Body of pancreas (tissue), 4 donors: ENCODE measurements around the gene ATP8B4. TPM values are rescaled to one million over a fixed set of nuclear protein-coding genes. Genes with fewer than 3 reads are reported as not detected.

ENCODE experiments used
- ATAC-seq: fragments of 150-250 bp; one replicate; pipeline ENCODE4 v1.9.1; 2016
- DNase-seq, 4 donors: peaks; one replicate each; pipeline ENCODE4 v3.0.0-alpha.2; 2019
- H3K27ac ChIP-seq, 4 donors: fragments of 200-600 bp; sonication (generic); 1 replicate in 3 of 4; 2 replicates in 1 of 4; pipeline versions ENCODE4 v1.5.1 to v1.6.1; 2016 to 2019; ENCODE audit warnings: mild to moderate bottlenecking in 1 of 4, mixed read lengths in 1 of 4, moderate library complexity in 1 of 4
- H3K27me3 ChIP-seq, 2 donors: fragments of 200-600 bp; sonication (generic); one replicate each; pipeline ENCODE4 v1.6.0; 2016; ENCODE audit warnings: mild to moderate bottlenecking in 1 of 2
- H3K36me3 ChIP-seq, 2 donors: fragments of 200-600 bp; sonication (generic); replicated peaks in 1 of 2; 2 replicates each; pipeline ENCODE4 v1.5.1; 2016; ENCODE audit warnings: low read depth in 2 of 2; ENCODE audit not compliant: insufficient read depth in 1 of 2
- H3K4me1 ChIP-seq: fragments of 200-600 bp; sonication (generic); one replicate; pipeline ENCODE4 v1.6.0; 2016
- H3K4me3 ChIP-seq, 2 donors: fragments of 200-600 bp; sonication (generic); 1 replicate in 1 of 2; 2 replicates in 1 of 2; pipeline ENCODE4 v1.5.1; 2016 to 2019
- H3K9me3 ChIP-seq, 3 donors: fragments of 200-600 bp; sonication (generic); 1 replicate in 2 of 3; 2 replicates in 1 of 3; pipeline ENCODE4 v1.5.1; 2016
- POLR2A ChIP-seq, 3 donors: fragments of 450-650 bp; IDR thresholded peaks; one replicate each; pipeline ENCODE4 v1.6.1; 2016; ENCODE audit warnings: antibody characterized with exemption in 3 of 3, mild to moderate bottlenecking in 2 of 3
- WGBS, 2 donors: methylation state at CpG; one replicate each; pipeline ENCODE4 v1.1.5; 2017; 5-methylcytosine and 5-hydroxymethylcytosine counted together
- intact Hi-C: fragments of 100-400 bp; cut with DNase I; formaldehyde crosslinking; loops from one replicate; pipeline ENCODE4 v1.15.1; 2023
- total RNA-seq, 2 donors: library from RNA; depleted of rRNA; stranded (reverse); fragments of >200 nt; gene quantifications; one replicate each; pipeline ENCODE4 v1.1.0, GENCODE V29; 2016
- TF ChIP-seq, protein P1 (sequence below), 7 experiments: fragments of 450-650 bp in 4 of 7; fragments of 200-600 bp in 3 of 7; sonication (generic) in 3 of 7; IDR thresholded peaks; one replicate each; pipeline ENCODE4 v1.5.1; 2016 to 2019; ENCODE audit warnings: antibody characterized with exemption in 7 of 7

ATP8B4 gene
- total RNA-seq, 2 donors from 2014 or later: 3.1 to 6.6 TPM

- intact Hi-C loops: no loop called here
- Histone ChIP-seq H3K4me1 (no peaks in the 10 kb centered on the region), H3K27me3 (no peaks in the 10 kb centered on the region), H3K9me3 (no peaks in the 10 kb centered on the region), H3K4me3 (no peak overlapping the region), H3K36me3 (no peaks in the 10 kb centered on the region), H3K27ac (no peak overlapping the region)
- 51 to 59% methylated on average over 7 of the region's 7 CpGs for WGBS, 2 donors
- no peak for ATAC-seq
- DNase-seq: no peak
- TF ChIP-seq, protein P1, sequence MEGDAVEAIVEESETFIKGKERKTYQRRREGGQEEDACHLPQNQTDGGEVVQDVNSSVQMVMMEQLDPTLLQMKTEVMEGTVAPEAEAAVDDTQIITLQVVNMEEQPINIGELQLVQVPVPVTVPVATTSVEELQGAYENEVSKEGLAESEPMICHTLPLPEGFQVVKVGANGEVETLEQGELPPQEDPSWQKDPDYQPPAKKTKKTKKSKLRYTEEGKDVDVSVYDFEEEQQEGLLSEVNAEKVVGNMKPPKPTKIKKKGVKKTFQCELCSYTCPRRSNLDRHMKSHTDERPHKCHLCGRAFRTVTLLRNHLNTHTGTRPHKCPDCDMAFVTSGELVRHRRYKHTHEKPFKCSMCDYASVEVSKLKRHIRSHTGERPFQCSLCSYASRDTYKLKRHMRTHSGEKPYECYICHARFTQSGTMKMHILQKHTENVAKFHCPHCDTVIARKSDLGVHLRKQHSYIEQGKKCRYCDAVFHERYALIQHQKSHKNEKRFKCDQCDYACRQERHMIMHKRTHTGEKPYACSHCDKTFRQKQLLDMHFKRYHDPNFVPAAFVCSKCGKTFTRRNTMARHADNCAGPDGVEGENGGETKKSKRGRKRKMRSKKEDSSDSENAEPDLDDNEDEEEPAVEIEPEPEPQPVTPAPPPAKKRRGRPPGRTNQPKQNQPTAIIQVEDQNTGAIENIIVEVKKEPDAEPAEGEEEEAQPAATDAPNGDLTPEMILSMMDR (IDR thresholded peaks at IDR 0.05): no peak
- no peak for TF ChIP-seq POLR2A (IDR thresholded peaks at IDR 0.05)
These were observed 231.2 kb downstream of the ATP8B4 start for GRCh38 chr15:49887659-49888322.

GRCh38 chr15:49883121-49883520 is 235.9 kb downstream of the ATP8B4 start:
- TF ChIP-seq, protein P1 (IDR thresholded peaks at IDR 0.05): no peak
- TF ChIP-seq POLR2A (IDR thresholded peaks at IDR 0.05): no peak
- no peak for ATAC-seq
- H3K36me3 ChIP-seq: no peaks in the 10 kb centered on the region
- DNase-seq: no peak
- H3K27ac ChIP-seq: no peak overlapping the region
- intact Hi-C loops: no loop called here
- no peak overlapping the region for H3K4me3 ChIP-seq
- H3K9me3 ChIP-seq: no peaks in the 10 kb centered on the region
- H3K4me1 ChIP-seq: no peaks in the 10 kb centered on the region
- WGBS, 2 donors: 88 to 91% methylated on average over 4 of the region's 4 CpGs
- no peaks in the 10 kb centered on the region for H3K27me3 ChIP-seq

GRCh38 chr15:49881866-49882265 is 237.2 kb downstream of the ATP8B4 start:
- Histone ChIP-seq H3K4me3 (no peak overlapping the region), H3K36me3 (no peaks in the 10 kb centered on the region), H3K27ac (no peak overlapping the region), H3K4me1 (peaks cover 3% of the 10 kb centered on the region), H3K9me3 (no peaks in the 10 kb centered on the region), H3K27me3 (no peaks in the 10 kb centered on the region)
- intact Hi-C loops: no loop called here
- 79 to 80% methylated on average over 5 of the region's 5 CpGs for WGBS, 2 donors
- ATAC-seq (no peak), DNase-seq (no peak)
- TF ChIP-seq, protein P1 (IDR thresholded peaks at IDR 0.05): no peak
- no peak for TF ChIP-seq POLR2A (IDR thresholded peaks at IDR 0.05)

DNA sequence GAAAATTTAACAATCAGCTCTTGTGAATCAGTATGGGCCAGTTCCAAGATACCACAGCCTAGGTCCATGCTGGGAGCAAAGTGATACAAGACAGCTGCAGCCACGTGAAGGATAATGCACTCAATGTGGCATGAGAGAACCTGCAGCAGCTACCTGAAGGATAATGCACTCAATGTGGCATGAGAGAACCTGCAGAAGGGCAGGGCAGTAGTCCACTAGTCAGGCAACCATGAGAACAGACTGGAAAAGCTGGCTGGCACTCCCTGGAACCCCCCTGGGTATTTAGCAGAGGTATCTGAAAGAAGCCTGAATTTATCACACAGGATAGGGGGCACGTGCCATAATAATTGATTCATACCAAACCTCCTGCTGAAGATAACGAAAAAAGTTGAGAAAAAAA is 237.6 kb downstream of the ATP8B4 start:
- intact Hi-C loops: no loop called here
- H3K4me3 ChIP-seq: no peak overlapping the region

More for the DNA sequence above, 237.6 kb downstream of the ATP8B4 start:
- H3K4me1 ChIP-seq: peaks cover 8% of the 10 kb centered on the region
- ATAC-seq (no peak), DNase-seq (no peak)
- WGBS, 2 donors: 54 to 64% methylated on average over 3 of the region's 3 CpGs
- H3K27me3 ChIP-seq: no peaks in the 10 kb centered on the region
- no peaks in the 10 kb centered on the region for H3K9me3 ChIP-seq
- no peaks in the 10 kb centered on the region for H3K36me3 ChIP-seq
- TF ChIP-seq, protein P1 (IDR thresholded peaks at IDR 0.05): no peak
- TF ChIP-seq POLR2A (IDR thresholded peaks at IDR 0.05): no peak
- H3K27ac ChIP-seq: no peak overlapping the region
